Measurements from ENCODE around the gene BPI. TPM values are rescaled to one million over a fixed set of nuclear protein-coding genes. Genes with fewer than 3 reads are reported as not detected.

BPI gene
- total RNA-seq, 1 donor from 2014 or later: not detected

- H3K4me3 Mint-ChIP-seq: no peak overlapping the region
Observed at GRCh38 chr20:38357653-38358207, 53.8 kb downstream of the BPI start.

GRCh38 chr20:38358556-38358955 lies 54.6 kb downstream of the BPI start:
- H3K27ac ChIP-seq: no peak overlapping the region
- no peaks in the 10 kb centered on the region for H3K9me3 ChIP-seq (ENCODE audit: low read depth)
- H3K4me1 Mint-ChIP-seq: peaks cover 3% of the 10 kb centered on the region
- no peak for TF ChIP-seq EZH2 (IDR thresholded peaks at IDR 0.05)
- TF ChIP-seq CTCF (IDR thresholded peaks at IDR 0.05): no peak
- no peak for TF ChIP-seq EZH2phosphoT487 (IDR thresholded peaks at IDR 0.05)
- no peak overlapping the region for H3K27ac Mint-ChIP-seq
- no peak overlapping the region for H3K9ac ChIP-seq
- H3K27me3 Mint-ChIP-seq (ENCODE audit: insufficient read depth, low read depth): peaks cover 7% of the 10 kb centered on the region
- peaks cover 14% of the 10 kb centered on the region for H3F3A ChIP-seq (ENCODE audit: low read depth)
- H3K4me2 ChIP-seq: no peak overlapping the region
- no peaks in the 10 kb centered on the region for H3K9me3 Mint-ChIP-seq
- H3K4me1 ChIP-seq: peaks cover 2% of the 10 kb centered on the region
- H2AFZ ChIP-seq (replicated peaks): no peak overlapping the region
- DNase-seq (ENCODE audit: low spot score): no peak
- no peak overlapping the region for H3K4me3 ChIP-seq
- H3K27me3 ChIP-seq: no peaks in the 10 kb centered on the region
- H3K79me2 ChIP-seq (ENCODE audit: low read depth): no peaks in the 10 kb centered on the region
- H3K36me3 Mint-ChIP-seq: no peaks in the 10 kb centered on the region
- H3K36me3 ChIP-seq: no peaks in the 10 kb centered on the region
- no peaks in the 10 kb centered on the region for H4K20me1 ChIP-seq (ENCODE audit: low read depth)
- no peak overlapping the region for H3K4me3 Mint-ChIP-seq

More at GRCh38 chr20:38357653-38358207, 53.8 kb downstream of the BPI start:
- Mint-ChIP-seq H3K27me3 (ENCODE audit: insufficient read depth, low read depth) (peaks cover 7% of the 10 kb centered on the region), H3K9me3 (no peaks in the 10 kb centered on the region), H3K4me1 (peaks cover 5% of the 10 kb centered on the region), H3K27ac (peak overlapping the region; percentile 66), H3K36me3 (no peaks in the 10 kb centered on the region)
- Histone ChIP-seq H3K36me3 (no peaks in the 10 kb centered on the region), H3K4me2 (no peak overlapping the region), H3K4me1 (peaks cover 10% of the 10 kb centered on the region), H2AFZ (replicated peaks) (no peak overlapping the region), H4K20me1 (ENCODE audit: low read depth) (no peaks in the 10 kb centered on the region), H3K9me3 (ENCODE audit: low read depth) (no peaks in the 10 kb centered on the region), H3K79me2 (ENCODE audit: low read depth) (no peaks in the 10 kb centered on the region), H3F3A (ENCODE audit: low read depth) (peaks cover 14% of the 10 kb centered on the region), H3K4me3 (no peak overlapping the region), H3K27me3 (no peaks in the 10 kb centered on the region), H3K9ac (no peak overlapping the region), H3K27ac (no peak overlapping the region)
- TF ChIP-seq EZH2 (IDR thresholded peaks at IDR 0.05): no peak
- TF ChIP-seq CTCF (IDR thresholded peaks at IDR 0.05): no peak
- TF ChIP-seq EZH2phosphoT487 (IDR thresholded peaks at IDR 0.05): no peak
- no peak for DNase-seq (ENCODE audit: low spot score)

GRCh38 chr20:38363004-38363747 lies 59.2 kb downstream of the BPI start:
- TF ChIP-seq CTCF (IDR thresholded peaks at IDR 0.05) (no peak), EZH2 (IDR thresholded peaks at IDR 0.05) (no peak), EZH2phosphoT487 (IDR thresholded peaks at IDR 0.05) (no peak)
- Histone ChIP-seq H3K4me3 (no peak overlapping the region), H4K20me1 (ENCODE audit: low read depth) (no peaks in the 10 kb centered on the region), H3K4me1 (no peaks in the 10 kb centered on the region), H3K27ac (no peak overlapping the region), H3K36me3 (no peaks in the 10 kb centered on the region), H3K9me3 (ENCODE audit: low read depth) (no peaks in the 10 kb centered on the region), H3K27me3 (no peaks in the 10 kb centered on the region), H2AFZ (replicated peaks) (no peak overlapping the region), H3K4me2 (no peak overlapping the region), H3K9ac (no peak overlapping the region), H3F3A (ENCODE audit: low read depth) (no peaks in the 10 kb centered on the region), H3K79me2 (ENCODE audit: low read depth) (no peaks in the 10 kb centered on the region)
- Mint-ChIP-seq H3K36me3 (no peaks in the 10 kb centered on the region), H3K27ac (peak overlapping the region; percentile 76), H3K27me3 (ENCODE audit: insufficient read depth, low read depth) (peaks cover 2% of the 10 kb centered on the region), H3K4me3 (no peak overlapping the region), H3K4me1 (no peaks in the 10 kb centered on the region), H3K9me3 (no peaks in the 10 kb centered on the region)
- DNase-seq (ENCODE audit: low spot score): no peak
